ENCODE results near the gene SH3RF2.
"Not testable (repeated sequence)": the region's sequence is repeated elsewhere in the genome, so short reads cannot be mapped to it uniquely, and the experiment has no call there.

The SH3RF2 gene

DNA sequence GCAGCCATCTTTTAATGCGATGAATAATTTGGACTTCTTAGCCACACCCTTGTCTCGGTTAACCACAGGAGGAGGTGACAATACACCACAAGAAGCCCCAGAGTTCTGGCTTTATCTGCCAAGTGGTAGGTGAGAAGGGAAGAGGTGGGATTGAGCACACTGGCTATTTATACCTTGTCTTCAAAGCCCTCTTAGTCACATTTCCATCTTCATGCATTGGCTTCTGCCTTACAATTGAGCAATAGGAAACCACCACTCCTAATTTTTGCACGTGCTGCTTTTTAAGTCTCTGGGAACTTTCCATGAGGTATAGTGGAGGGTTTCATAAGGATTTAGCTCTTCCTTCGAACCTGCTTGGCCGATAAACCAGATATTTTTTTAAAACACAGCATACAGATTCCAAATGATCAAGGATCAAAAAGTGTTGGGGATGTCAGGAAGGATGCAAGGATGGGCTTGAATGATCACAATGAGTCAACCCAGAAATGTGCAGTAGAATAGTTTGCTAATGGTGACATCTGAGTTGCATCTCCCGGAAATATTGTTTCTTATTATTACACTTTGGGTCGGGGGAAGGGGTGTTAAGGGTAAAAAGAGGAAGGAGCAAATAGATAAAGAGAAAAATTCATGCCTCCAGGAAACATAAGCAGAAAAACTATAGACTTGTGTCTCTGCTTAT, 143.5 kb downstream of the SH3RF2 start:
- no peak for DNase-seq (ENCODE audit: low read depth)

GRCh38 chr5:146081556-146081955, 145.2 kb downstream of the SH3RF2 start:
- DNase-seq (ENCODE audit: low read depth): no peak

DNA sequence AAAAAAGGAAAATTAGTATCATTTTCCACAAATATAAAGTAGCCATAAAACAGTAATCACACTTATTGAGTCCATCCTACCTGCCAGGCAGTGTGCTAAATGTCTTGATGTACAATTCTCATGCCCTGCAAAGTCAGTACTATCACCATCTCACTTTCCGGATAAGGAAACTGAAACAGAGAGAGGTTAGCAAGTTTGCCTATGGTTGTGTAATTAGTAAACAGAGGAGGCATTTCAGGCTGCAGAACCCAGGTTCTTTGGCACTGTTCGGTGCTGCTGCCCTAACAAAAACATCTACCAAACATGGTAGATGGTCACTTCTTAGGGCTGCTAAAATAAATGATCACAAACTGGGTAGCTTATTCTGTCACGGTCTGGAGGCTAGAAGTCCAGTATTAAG, 146.4 kb downstream of the SH3RF2 start:
- DNase-seq (ENCODE audit: low read depth): no peak

DNA sequence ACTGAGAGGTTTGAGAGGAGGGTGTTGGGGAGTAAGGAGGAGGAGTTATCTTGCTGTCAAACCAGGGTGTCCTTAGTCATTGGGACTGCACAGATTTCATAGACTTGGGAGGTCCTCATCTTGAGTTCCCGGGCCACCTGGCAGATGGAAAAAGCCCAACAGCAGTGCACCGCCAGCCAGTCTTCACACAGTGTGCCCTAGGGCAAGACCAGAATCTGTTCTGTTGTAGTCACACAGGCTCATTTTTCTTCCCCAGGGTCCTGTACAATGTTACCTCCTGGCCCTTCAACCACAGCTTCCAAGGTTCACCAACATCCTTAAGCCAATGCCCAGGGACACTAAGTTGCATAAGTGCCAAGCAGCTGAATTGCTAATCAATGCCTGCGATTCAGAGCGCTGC, 148.0 kb downstream of the SH3RF2 start:
- no peak for DNase-seq (ENCODE audit: low read depth)

DNA sequence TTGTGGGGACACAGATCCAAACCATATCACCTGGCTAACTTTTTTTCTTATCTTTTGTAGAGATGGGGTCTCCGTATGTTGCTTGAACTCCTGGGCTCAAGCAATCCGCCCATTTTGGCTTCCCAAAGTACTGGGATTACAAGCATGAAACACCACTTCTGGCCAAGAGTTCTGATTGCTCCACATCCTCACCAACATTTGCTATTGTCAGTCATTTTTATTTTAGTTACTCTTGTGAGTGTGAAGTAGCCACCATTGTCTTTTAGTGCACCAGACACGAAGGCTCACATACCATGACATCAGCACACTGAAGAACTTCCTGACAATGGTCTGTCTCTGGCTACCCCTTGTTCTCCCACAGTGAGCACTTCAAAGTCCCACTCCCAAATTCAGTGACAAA, 151.7 kb downstream of the SH3RF2 start:
- DNase-seq (ENCODE audit: low read depth): no peak

- no peak for DNase-seq (ENCODE audit: low read depth)
These were observed 152.9 kb downstream of the SH3RF2 start for GRCh38 chr5:146089287-146089686.

GRCh38 chr5:146091881-146092280, 155.5 kb downstream of the SH3RF2 start:
- DNase-seq (ENCODE audit: low read depth): no peak

- no peak for DNase-seq (ENCODE audit: low read depth)
These were observed 161.7 kb downstream of the SH3RF2 start for GRCh38 chr5:146098047-146098446.

DNA sequence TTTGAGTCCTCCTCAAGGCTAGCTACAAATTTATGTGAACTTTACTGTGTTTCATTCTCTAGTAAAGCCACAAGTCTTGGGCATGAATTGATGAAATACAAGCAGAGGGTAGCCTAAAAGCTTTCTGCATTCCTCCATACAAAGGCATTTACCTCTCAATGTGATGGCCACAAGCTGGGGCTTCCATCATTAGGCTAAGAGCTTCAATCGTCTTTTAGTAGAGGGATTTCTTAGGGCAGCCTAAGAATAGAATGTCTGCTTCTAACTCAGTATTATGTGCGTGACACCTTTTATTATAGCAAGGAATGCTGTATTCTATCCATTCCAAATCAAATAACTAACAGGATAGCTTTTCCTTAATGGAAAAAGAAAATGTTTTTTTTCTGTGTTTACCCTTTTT, 165.3 kb downstream of the SH3RF2 start:
- DNase-seq (ENCODE audit: low read depth): no peak

- no peak for DNase-seq (ENCODE audit: low read depth)
These were observed 167.2 kb downstream of the SH3RF2 start for GRCh38 chr5:146103594-146103993.

- DNase-seq (ENCODE audit: low read depth): no peak
These were observed 169.1 kb downstream of the SH3RF2 start, which contains the start of gene PLAC8L1 for GRCh38 chr5:146105477-146105876. Gene PLAC8L1 (minus strand): TSS chr5:146105577. CDS start chr5:146104311, 1,266 bp downstream.

DNA sequence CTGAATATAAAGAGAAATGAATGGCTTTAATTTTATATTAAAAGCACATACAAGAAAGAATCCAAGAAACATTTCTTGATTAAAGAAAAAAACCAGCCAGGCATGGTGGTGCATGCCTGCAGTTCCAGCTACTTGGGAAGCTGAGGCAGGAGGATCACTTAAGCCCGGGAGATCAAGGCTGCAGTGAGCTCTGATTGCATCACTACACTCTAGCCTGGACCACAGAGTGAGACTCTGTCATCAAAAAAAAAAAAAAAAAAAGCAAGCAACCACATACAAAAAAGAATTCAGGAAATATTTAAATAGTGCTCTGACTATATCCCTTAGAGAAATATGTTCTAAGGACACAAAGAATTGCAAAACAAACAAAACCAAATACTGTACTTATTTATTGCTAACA, 171.5 kb downstream of the SH3RF2 start:
- peak; percentile 21 for DNase-seq (ENCODE audit: low read depth)

DNA sequence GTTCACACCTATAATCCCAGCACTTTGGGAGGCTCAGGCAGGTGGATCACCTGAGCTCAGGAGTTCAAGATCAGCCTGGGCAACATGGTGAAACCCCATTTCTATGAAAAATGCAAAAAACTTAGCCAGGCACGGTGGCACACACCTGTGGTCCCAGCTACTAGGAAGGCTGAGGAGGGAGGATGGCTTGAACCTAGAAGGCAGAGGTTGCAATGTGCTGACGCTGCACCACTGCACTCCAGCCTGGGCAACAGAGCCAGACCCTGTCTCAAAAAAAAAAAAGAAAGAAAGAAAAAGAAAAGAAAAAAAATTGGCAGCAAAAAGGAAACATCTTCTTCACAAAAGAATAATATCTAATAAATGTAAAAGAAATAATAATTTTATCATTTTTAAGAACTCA, 172.5 kb downstream of the SH3RF2 start:
- not testable (repeated sequence) for DNase-seq (ENCODE audit: low read depth)

- no peak for DNase-seq (ENCODE audit: low read depth)
These were observed 173.0 kb downstream of the SH3RF2 start for GRCh38 chr5:146109379-146109778.

- no peak for DNase-seq (ENCODE audit: low read depth)
These were observed 175.0 kb downstream of the SH3RF2 start for GRCh38 chr5:146111409-146111808.

DNA sequence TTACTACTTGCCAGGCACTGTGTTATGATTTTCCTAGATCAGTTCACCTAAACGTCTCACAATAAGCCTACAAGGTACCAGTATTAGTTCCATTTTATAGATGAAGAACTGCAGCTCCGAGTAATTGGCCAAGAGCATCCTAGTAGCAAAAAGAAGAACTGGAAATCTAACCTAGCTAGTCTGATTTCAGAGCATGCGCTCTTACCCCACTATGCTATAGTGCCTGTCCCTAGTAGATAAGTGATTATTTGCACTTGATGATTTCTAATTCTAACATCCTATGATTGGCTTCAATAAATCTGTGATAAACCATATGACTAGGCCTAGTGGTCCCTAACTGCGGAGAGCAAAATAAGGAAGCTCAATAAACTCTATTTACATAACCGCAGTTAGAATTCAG, 176.1 kb downstream of the SH3RF2 start:
- DNase-seq (ENCODE audit: low read depth): no peak

Measured in fibroblast of the conjunctiva (primary cell).